Subcutaneous abdominal adipose tissue (tissue), 5 donors: ENCODE data around the gene SSTR3.

Experiments
- H3K27ac ChIP-seq: one replicate; pipeline ENCODE4 v1.7.0; 2013; ENCODE audit warnings: low read depth, mild to moderate bottlenecking, inconsistent platforms, low read length, moderate library complexity
- H3K27me3 ChIP-seq, 5 donors: one replicate each; pipeline ENCODE4 v1.7.0; 2013; ENCODE audit warnings: low read length in 5 of 5, inconsistent platforms in 1 of 5; ENCODE audit not compliant: control insufficient read depth in 5 of 5, insufficient read depth in 4 of 5
- H3K36me3 ChIP-seq, 5 donors: one replicate each; pipeline ENCODE4 v1.7.0; 2013; ENCODE audit warnings: low read length in 5 of 5; ENCODE audit not compliant: control insufficient read depth in 5 of 5, insufficient read depth in 5 of 5
- H3K4me1 ChIP-seq, 5 donors: one replicate each; pipeline ENCODE4 v1.7.0; 2013; ENCODE audit warnings: low read length in 5 of 5, mild to moderate bottlenecking in 3 of 5, moderate library complexity in 1 of 5; ENCODE audit not compliant: control insufficient read depth in 5 of 5, insufficient read depth in 5 of 5
- H3K4me3 ChIP-seq, 5 donors: one replicate each; pipeline ENCODE4 v1.7.0; 2013; ENCODE audit warnings: low read length in 5 of 5, low read depth in 1 of 5
- H3K9ac ChIP-seq, 5 donors: one replicate each; pipeline ENCODE4 v1.7.0; 2013; ENCODE audit warnings: low read length in 5 of 5, mild to moderate bottlenecking in 4 of 5, moderate library complexity in 3 of 5
- H3K9me3 ChIP-seq, 5 donors: one replicate each; pipeline ENCODE4 v1.7.0; 2013; ENCODE audit warnings: low read length in 5 of 5; ENCODE audit not compliant: control insufficient read depth in 5 of 5
- donor health status: healthy.
- donor health status: healthy.
- donor health status: healthy.
- donor health status: healthy.
- donor health status: healthy.

The SSTR3 gene

GRCh38 chr22:37220543-37220981 is 8.3 kb upstream of the SSTR3 start:
- Histone ChIP-seq H3K9ac (no peak overlapping the region), H3K27me3 (peaks cover 9 to 18% (median 14%) of the 10 kb centered on the region in 5 donors), H3K4me3 (no peak overlapping the region), H3K36me3 (peaks cover 0 to 1% (median 0%) of the 10 kb centered on the region in 5 donors), H3K27ac (no peak overlapping the region), H3K9me3 (peaks cover 0 to 11% (median 3%) of the 10 kb centered on the region in 5 donors), H3K4me1 (no peaks in the 10 kb centered on the region)

- Histone ChIP-seq H3K4me1 (no peaks in the 10 kb centered on the region), H3K4me3 (no peak overlapping the region), H3K9ac (no peak overlapping the region), H3K27ac (no peak overlapping the region), H3K36me3 (no peaks in the 10 kb centered on the region), H3K9me3 (peaks cover 0 to 11% (median 3%) of the 10 kb centered on the region in 5 donors), H3K27me3 (peaks cover 9 to 18% (median 14%) of the 10 kb centered on the region in 5 donors)
These were observed 7.3 kb upstream of the SSTR3 start for GRCh38 chr22:37219533-37219932.

GRCh38 chr22:37218771-37219411 is 6.6 kb upstream of the SSTR3 start:
- no peaks in the 10 kb centered on the region for H3K36me3 ChIP-seq
- H3K4me1 ChIP-seq = no peaks in the 10 kb centered on the region
- H3K9me3 ChIP-seq = peaks cover 0 to 11% (median 3%) of the 10 kb centered on the region in 5 donors
- peaks cover 9 to 20% (median 14%) of the 10 kb centered on the region in 5 donors for H3K27me3 ChIP-seq
- no peak overlapping the region for H3K4me3 ChIP-seq
- H3K27ac ChIP-seq = no peak overlapping the region
- no peak overlapping the region for H3K9ac ChIP-seq

- no peak overlapping the region for H3K27ac ChIP-seq
- H3K9me3 ChIP-seq = peaks cover 0 to 11% (median 3%) of the 10 kb centered on the region in 5 donors
- H3K9ac ChIP-seq = no peak overlapping the region
- H3K36me3 ChIP-seq = no peaks in the 10 kb centered on the region
- no peaks in the 10 kb centered on the region for H3K4me1 ChIP-seq
- no peak overlapping the region for H3K4me3 ChIP-seq
- peaks cover 9 to 23% (median 14%) of the 10 kb centered on the region in 5 donors for H3K27me3 ChIP-seq
These were observed 6.1 kb upstream of the SSTR3 start for GRCh38 chr22:37218399-37218770.

GRCh38 chr22:37215890-37216289 is 3.6 kb upstream of the SSTR3 start:
- Histone ChIP-seq H3K4me1 (peaks cover 0 to 13% (median 9%) of the 10 kb centered on the region in 5 donors), H3K27me3 (peaks cover 12 to 28% (median 27%) of the 10 kb centered on the region in 5 donors), H3K9ac (no peak overlapping the region), H3K27ac (no peak overlapping the region), H3K36me3 (no peaks in the 10 kb centered on the region), H3K4me3 (no peak overlapping the region), H3K9me3 (no peaks in the 10 kb centered on the region)

- H3K36me3 ChIP-seq = no peaks in the 10 kb centered on the region
- H3K27me3 ChIP-seq = peaks cover 12 to 34% (median 27%) of the 10 kb centered on the region in 5 donors
- no peak overlapping the region for H3K9ac ChIP-seq
- H3K27ac ChIP-seq = no peak overlapping the region
- peaks cover 0 to 13% (median 9%) of the 10 kb centered on the region in 5 donors for H3K4me1 ChIP-seq
- H3K9me3 ChIP-seq = no peaks in the 10 kb centered on the region
- H3K4me3 ChIP-seq = no peak overlapping the region
These were observed 2.4 kb upstream of the SSTR3 start for GRCh38 chr22:37214731-37215030.

GRCh38 chr22:37213941-37214730 is 1.9 kb upstream of the SSTR3 start:
- Histone ChIP-seq H3K9ac (no peak overlapping the region), H3K4me1 (peaks cover 0 to 13% (median 9%) of the 10 kb centered on the region in 5 donors), H3K4me3 (no peak overlapping the region), H3K27ac (no peak overlapping the region), H3K36me3 (no peaks in the 10 kb centered on the region), H3K9me3 (no peaks in the 10 kb centered on the region), H3K27me3 (peaks cover 14 to 30% (median 26%) of the 10 kb centered on the region in 5 donors)

GRCh38 chr22:37213218-37213855 is 1.1 kb upstream of the SSTR3 start:
- Histone ChIP-seq H3K27ac (no peak overlapping the region), H3K9ac (no peak overlapping the region), H3K4me3 (no peak overlapping the region), H3K9me3 (no peaks in the 10 kb centered on the region), H3K4me1 (peaks cover 0 to 13% (median 9%) of the 10 kb centered on the region in 5 donors), H3K27me3 (peaks cover 11 to 24% (median 20%) of the 10 kb centered on the region in 5 donors), H3K36me3 (no peaks in the 10 kb centered on the region)

- Histone ChIP-seq H3K4me1 (peaks cover 0 to 13% (median 9%) of the 10 kb centered on the region in 5 donors), H3K27me3 (peaks cover 11 to 29% (median 21%) of the 10 kb centered on the region in 5 donors), H3K27ac (no peak overlapping the region), H3K9ac (no peak overlapping the region), H3K9me3 (no peaks in the 10 kb centered on the region), H3K36me3 (no peaks in the 10 kb centered on the region), H3K4me3 (no peak overlapping the region)
These were observed 457 bp downstream of the SSTR3 start for GRCh38 chr22:37211866-37212173.
